H9 (cell line): ENCODE results near the gene NACA. TPM values are rescaled to one million over a fixed set of nuclear protein-coding genes. Genes with fewer than 3 reads are reported as not detected.

ENCODE experiments used
- DNase-seq: peaks from one replicate; pipeline ENCODE4 v3.0.0-alpha.2; 2017
- H2AFZ ChIP-seq: one replicate; pipeline ENCODE4 v1.6.1; 2013; ENCODE audit warnings: mild to moderate bottlenecking, low read length, control low read depth, moderate library complexity
- H2AK5ac ChIP-seq: 2 replicates; pipeline ENCODE4 v1.6.1; 2013; ENCODE audit warnings: low read length, control low read depth, mixed read lengths; ENCODE audit not compliant: insufficient read length
- H2BK120ac ChIP-seq: one replicate; pipeline ENCODE4 v1.6.1; 2013; ENCODE audit warnings: low read depth, mild to moderate bottlenecking, low read length, control low read depth, inconsistent platforms; ENCODE audit not compliant: poor library complexity, severe bottlenecking
- H2BK12ac ChIP-seq: 2 replicates; pipeline ENCODE4 v1.6.1; 2013; ENCODE audit warnings: low read length, control low read depth, mixed read lengths, low read depth; ENCODE audit not compliant: insufficient read length
- H2BK15ac ChIP-seq: 2 replicates; pipeline ENCODE4 v1.6.1; 2013; ENCODE audit warnings: low read depth, low read length, control low read depth
- H2BK20ac ChIP-seq: one replicate; pipeline ENCODE4 v1.6.1; 2013; ENCODE audit warnings: low read depth, mild to moderate bottlenecking, low read length, control low read depth, inconsistent platforms; ENCODE audit not compliant: poor library complexity, severe bottlenecking
- H2BK5ac ChIP-seq: 2 replicates; pipeline ENCODE4 v1.6.1; 2013; ENCODE audit warnings: low read length, control low read depth, mixed read lengths; ENCODE audit not compliant: insufficient read length
- H3K14ac ChIP-seq: 2 replicates; pipeline ENCODE4 v1.6.1; 2013; ENCODE audit warnings: low read length, control low read depth; ENCODE audit not compliant: insufficient read depth
- H3K18ac ChIP-seq: 2 replicates; pipeline ENCODE4 v1.6.1; 2013; ENCODE audit warnings: low read depth, mild to moderate bottlenecking, mixed read lengths, low read length, control low read depth; ENCODE audit not compliant: insufficient read length
- H3K23ac ChIP-seq: 2 replicates; pipeline ENCODE4 v1.6.1; 2013; ENCODE audit warnings: low read length, control low read depth, mixed read lengths, low read depth; ENCODE audit not compliant: insufficient read length
- H3K23me2 ChIP-seq: 2 replicates; pipeline ENCODE4 v1.6.1; 2013; ENCODE audit warnings: low read depth, mild to moderate bottlenecking, mixed read lengths, low read length, control low read depth; ENCODE audit not compliant: insufficient read length, poor library complexity, severe bottlenecking
- H3K27ac ChIP-seq: 2 replicates; pipeline ENCODE4 v1.5.1; 2013; ENCODE audit warnings: low read length, control low read depth, mixed read lengths, low read depth; ENCODE audit not compliant: insufficient read length
- H3K27me3 ChIP-seq: 2 replicates; pipeline ENCODE4 v1.6.1; 2013; ENCODE audit warnings: low read length, control low read depth, inconsistent platforms; ENCODE audit not compliant: insufficient read depth
- H3K4ac ChIP-seq: 2 replicates; pipeline ENCODE4 v1.6.1; 2013; ENCODE audit warnings: low read depth, mild to moderate bottlenecking, control low read depth, inconsistent platforms, low read length, moderate library complexity
- H3K4me1 ChIP-seq: 2 replicates; pipeline ENCODE4 v1.6.1; 2013; ENCODE audit warnings: low read length, control low read depth, inconsistent platforms; ENCODE audit not compliant: insufficient read depth
- H3K4me2 ChIP-seq: 2 replicates; pipeline ENCODE4 v1.6.1; 2013; ENCODE audit warnings: low read length, control low read depth, mixed read lengths; ENCODE audit not compliant: insufficient read length, insufficient read depth
- H3K56ac ChIP-seq: 2 replicates; pipeline ENCODE4 v1.6.1; 2013; ENCODE audit warnings: low read depth, mild to moderate bottlenecking, mixed read lengths, low read length, control low read depth; ENCODE audit not compliant: insufficient read length
- H3K79me1 ChIP-seq: 2 replicates; pipeline ENCODE4 v1.6.1; 2013; ENCODE audit warnings: low read depth, mild to moderate bottlenecking, moderate library complexity, low read length, control low read depth, inconsistent platforms; ENCODE audit not compliant: insufficient read depth, poor library complexity, severe bottlenecking
- H3K79me2 ChIP-seq: 2 replicates; pipeline ENCODE4 v1.6.1; 2013; ENCODE audit warnings: low read length, control low read depth, inconsistent platforms; ENCODE audit not compliant: insufficient read depth
- H3K9ac ChIP-seq: 2 replicates; pipeline ENCODE4 v1.6.1; 2013; ENCODE audit warnings: low read length, control low read depth, mixed read lengths; ENCODE audit not compliant: insufficient read length; ENCODE audit errors: extremely low read depth
- H3K9me3 ChIP-seq: one replicate; pipeline ENCODE4 v1.6.1; 2013; ENCODE audit warnings: low read depth, low read length, inconsistent platforms; ENCODE audit not compliant: control insufficient read depth
- H3T11ph ChIP-seq: one replicate; pipeline ENCODE4 v1.6.1; 2013; ENCODE audit warnings: mild to moderate bottlenecking, low read length, control low read depth, inconsistent platforms
- H4K20me1 ChIP-seq: one replicate; pipeline ENCODE4 v1.6.1; 2013; ENCODE audit not compliant: control insufficient read depth, insufficient read length, insufficient read depth
- H4K5ac ChIP-seq: 2 replicates; pipeline ENCODE4 v1.6.1; 2013; ENCODE audit warnings: low read depth, mild to moderate bottlenecking, mixed read lengths, low read length, control low read depth; ENCODE audit not compliant: insufficient read length
- H4K8ac ChIP-seq: replicated peaks from 2 replicates; pipeline ENCODE4 v1.6.1; 2013; ENCODE audit warnings: low read length, control low read depth, mixed read lengths, low read depth; ENCODE audit not compliant: insufficient read length
- H4K91ac ChIP-seq: 2 replicates; pipeline ENCODE4 v1.6.1; 2013; ENCODE audit warnings: low read depth, mild to moderate bottlenecking, moderate library complexity, mixed read lengths, low read length, control low read depth; ENCODE audit not compliant: insufficient read length
- H3K27ac Mint-ChIP-seq, 3 experiments: 2 replicates in 2 of 3; 3 replicates in 1 of 3; pipeline ENCODE4 v1.8.0; 2020 to 2021; ENCODE audit warnings: mixed read lengths in 3 of 3, mild to moderate bottlenecking in 1 of 3, moderate library complexity in 1 of 3
- H3K27me3 Mint-ChIP-seq: 2 replicates; pipeline ENCODE4 v1.8.0; 2021; ENCODE audit warnings: low read depth, mild to moderate bottlenecking, moderate library complexity, mixed read lengths
- H3K36me3 Mint-ChIP-seq, 3 experiments: 2 replicates in 2 of 3; 3 replicates in 1 of 3; pipeline ENCODE4 v1.8.0; 2020 to 2021; ENCODE audit warnings: low read depth in 3 of 3, mixed read lengths in 3 of 3; ENCODE audit not compliant: insufficient read depth in 1 of 3
- H3K4me1 Mint-ChIP-seq, 2 experiments: 2 replicates each; pipeline ENCODE4 v1.8.0; 2020; ENCODE audit warnings: mixed read lengths in 2 of 2
- H3K4me3 Mint-ChIP-seq, 2 experiments: 2 replicates in 1 of 2; 3 replicates in 1 of 2; pipeline ENCODE4 v1.8.0; 2020 to 2021; ENCODE audit warnings: mild to moderate bottlenecking in 2 of 2, mixed read lengths in 2 of 2, moderate library complexity in 1 of 2
- H3K9me3 Mint-ChIP-seq, 2 experiments: 2 replicates in 1 of 2; 3 replicates in 1 of 2; pipeline ENCODE4 v1.8.0; 2020; ENCODE audit warnings: mild to moderate bottlenecking in 2 of 2, mixed read lengths in 2 of 2, moderate library complexity in 1 of 2
- WGBS: extraction: QIAGEN DNeasy Blood & Tissue Kit; methylation state at CpG from one replicate; pipeline ENCODE4 v1.1.7; 2013; ENCODE audit warnings: missing lambda C conversion rate, low lambda C conversion rate, mixed read lengths; ENCODE audit not compliant: insufficient read length; ENCODE audit errors: extremely low coverage; 5-methylcytosine and 5-hydroxymethylcytosine counted together
- total RNA-seq: library from RNA; stranded (reverse); gene quantifications from 2 replicates; pipeline ENCODE4 v1.2.1, GENCODE V29; 2021
- TF ChIP-seq, protein P1 (sequence below): fragments of 200-600 bp; sonication (generic); conservative IDR thresholded peaks from 3 replicates; pipeline ENCODE4 v1.8.0; 2021; ENCODE audit warnings: antibody characterized with exemption, mild to moderate bottlenecking

The NACA gene
- total RNA-seq, 1 experiment from 2014 or later, result 1,204 TPM

DNA sequence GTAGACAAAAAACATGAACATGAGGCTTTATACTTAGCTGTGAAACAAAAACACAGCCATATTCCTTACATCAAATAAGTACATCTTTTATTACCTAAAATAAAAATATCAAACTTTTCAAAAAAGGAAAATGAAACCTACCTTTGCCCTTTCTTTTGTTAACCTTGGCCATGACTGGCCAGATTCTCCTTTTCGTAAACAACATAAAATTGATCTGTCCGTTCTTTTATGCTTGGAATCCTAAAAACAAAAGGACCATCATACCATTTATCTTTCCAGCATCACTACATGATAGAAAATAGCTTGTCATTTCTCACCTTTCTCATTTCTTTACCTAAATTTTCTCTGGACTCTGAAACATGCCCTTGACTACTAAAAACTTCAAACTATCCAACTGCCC, 53.5 kb downstream of the NACA start:
- no peak overlapping the region for H2BK20ac ChIP-seq
- no peaks in the 10 kb centered on the region for H3K27me3 ChIP-seq
- H3K4me2 ChIP-seq, result no peak overlapping the region
- no peak overlapping the region for H3K14ac ChIP-seq
- TF ChIP-seq, protein P1, sequence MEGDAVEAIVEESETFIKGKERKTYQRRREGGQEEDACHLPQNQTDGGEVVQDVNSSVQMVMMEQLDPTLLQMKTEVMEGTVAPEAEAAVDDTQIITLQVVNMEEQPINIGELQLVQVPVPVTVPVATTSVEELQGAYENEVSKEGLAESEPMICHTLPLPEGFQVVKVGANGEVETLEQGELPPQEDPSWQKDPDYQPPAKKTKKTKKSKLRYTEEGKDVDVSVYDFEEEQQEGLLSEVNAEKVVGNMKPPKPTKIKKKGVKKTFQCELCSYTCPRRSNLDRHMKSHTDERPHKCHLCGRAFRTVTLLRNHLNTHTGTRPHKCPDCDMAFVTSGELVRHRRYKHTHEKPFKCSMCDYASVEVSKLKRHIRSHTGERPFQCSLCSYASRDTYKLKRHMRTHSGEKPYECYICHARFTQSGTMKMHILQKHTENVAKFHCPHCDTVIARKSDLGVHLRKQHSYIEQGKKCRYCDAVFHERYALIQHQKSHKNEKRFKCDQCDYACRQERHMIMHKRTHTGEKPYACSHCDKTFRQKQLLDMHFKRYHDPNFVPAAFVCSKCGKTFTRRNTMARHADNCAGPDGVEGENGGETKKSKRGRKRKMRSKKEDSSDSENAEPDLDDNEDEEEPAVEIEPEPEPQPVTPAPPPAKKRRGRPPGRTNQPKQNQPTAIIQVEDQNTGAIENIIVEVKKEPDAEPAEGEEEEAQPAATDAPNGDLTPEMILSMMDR, result no peak
- no peak overlapping the region for H4K5ac ChIP-seq
- Mint-ChIP-seq H3K9me3 (no peaks in the 10 kb centered on the region), H3K36me3 (peaks cover 39 to 78% (median 64%) of the 10 kb centered on the region in 3 experiments; a peak in 6 of 7 replicates), H3K27ac (peak overlapping the region in 1 of 3 experiments; percentile 66; a peak in 2 of 7 replicates), H3K27me3 (no peaks in the 10 kb centered on the region), H3K4me1 (peaks cover 0 to 5% of the 10 kb centered on the region in 2 experiments; a peak in 1 of 4 replicates), H3K4me3 (no peak overlapping the region)
- H3K18ac ChIP-seq, result no peak overlapping the region
- H3K79me1 ChIP-seq, result peaks cover 10% of the 10 kb centered on the region
- no peak overlapping the region for H3K9ac ChIP-seq
- peaks cover 8% of the 10 kb centered on the region; the same call in 1 of the 2 replicates for H3K79me2 ChIP-seq
- no peak overlapping the region for H3K4ac ChIP-seq
- no peak overlapping the region for H4K8ac ChIP-seq
- H2BK120ac ChIP-seq, result no peak overlapping the region
- no peak overlapping the region for H3K27ac ChIP-seq
- no peak overlapping the region for H3T11ph ChIP-seq
- DNase-seq, result no peak
- H2BK12ac ChIP-seq, result no peak overlapping the region
- H2AK5ac ChIP-seq, result no peak overlapping the region
- no CpG with 5 or more reads among the region's 2 CpGs for WGBS
- H3K23me2 ChIP-seq, result no peaks in the 10 kb centered on the region
- H4K20me1 ChIP-seq, result no peaks in the 10 kb centered on the region
- no peak overlapping the region for H2BK5ac ChIP-seq
- no peaks in the 10 kb centered on the region for H3K4me1 ChIP-seq
- H3K9me3 ChIP-seq, result no peaks in the 10 kb centered on the region
- no peak overlapping the region for H4K91ac ChIP-seq
- no peak overlapping the region for H3K56ac ChIP-seq
- no peak overlapping the region for H2BK15ac ChIP-seq
- no peak overlapping the region for H2AFZ ChIP-seq
- H3K23ac ChIP-seq, result no peak overlapping the region
